NCI-H1092 treated with DMSO at 0.1 percent for 48 hours (cell line): ENCODE measurements around the gene GNAL.
"Not testable (repeated sequence)": the region's sequence is repeated elsewhere in the genome, so short reads cannot be mapped to it uniquely, and the experiment has no call there.

Experiments used
- DNase-seq: peaks from one replicate; lab custom pipeline; 2025; lab: John Stamatoyannopoulos, UW

The GNAL gene

DNA sequence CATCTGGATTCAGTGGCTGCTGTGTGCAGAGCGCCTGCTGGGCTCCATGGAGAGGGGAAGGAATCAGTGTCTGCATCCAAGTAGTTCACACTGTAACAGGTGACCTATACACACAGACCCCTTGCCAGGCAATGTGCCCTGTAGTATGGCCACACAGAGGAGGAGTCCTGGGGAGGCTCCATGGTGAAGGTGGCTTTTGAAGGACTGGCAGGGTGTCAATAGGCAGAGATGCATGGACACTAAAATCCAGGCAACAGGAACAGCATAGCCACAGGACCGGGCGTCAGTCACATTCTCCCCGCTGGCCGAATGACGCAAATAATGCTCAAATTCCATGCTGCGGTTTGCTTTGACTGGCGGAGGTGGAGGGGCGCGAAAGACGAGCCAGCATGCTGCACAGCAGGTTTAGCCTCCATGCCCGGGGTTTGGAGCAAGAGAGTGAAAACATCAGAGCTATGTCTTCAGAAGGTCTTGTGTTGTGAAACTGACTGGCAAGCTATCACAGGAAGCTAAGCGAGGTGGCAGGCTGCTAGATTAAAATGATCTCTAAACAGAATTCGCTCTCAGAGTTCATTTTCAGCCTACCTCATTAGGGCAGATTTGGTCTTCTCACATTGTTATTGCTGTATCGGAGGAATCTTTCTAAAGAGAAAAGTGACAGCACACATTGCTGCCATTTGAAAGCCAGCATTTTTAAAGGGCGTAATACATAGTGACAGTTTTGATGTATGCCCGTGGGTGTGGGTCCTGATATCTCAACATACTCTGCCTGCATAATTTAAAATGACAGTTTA lies 161.0 kb downstream of the GNAL start:
- DNase-seq, result peak; percentile 47

DNA sequence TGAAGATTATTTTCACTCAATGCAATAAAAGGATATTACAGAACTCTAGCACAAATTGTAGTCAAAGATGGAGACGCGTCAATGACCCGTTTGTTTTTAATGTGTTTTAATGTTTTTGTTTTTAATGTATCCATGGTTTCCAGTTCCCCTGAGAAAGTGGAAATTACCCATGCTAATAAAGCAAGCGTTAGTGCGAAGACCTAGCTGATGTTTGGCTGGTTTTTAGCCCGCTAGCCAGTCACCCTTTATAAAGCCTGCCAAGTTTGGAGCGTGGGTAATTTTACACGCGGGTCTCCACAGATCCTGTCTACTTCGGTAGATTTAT lies 161.7 kb downstream of the GNAL start:
- DNase-seq, result no peak

DNA sequence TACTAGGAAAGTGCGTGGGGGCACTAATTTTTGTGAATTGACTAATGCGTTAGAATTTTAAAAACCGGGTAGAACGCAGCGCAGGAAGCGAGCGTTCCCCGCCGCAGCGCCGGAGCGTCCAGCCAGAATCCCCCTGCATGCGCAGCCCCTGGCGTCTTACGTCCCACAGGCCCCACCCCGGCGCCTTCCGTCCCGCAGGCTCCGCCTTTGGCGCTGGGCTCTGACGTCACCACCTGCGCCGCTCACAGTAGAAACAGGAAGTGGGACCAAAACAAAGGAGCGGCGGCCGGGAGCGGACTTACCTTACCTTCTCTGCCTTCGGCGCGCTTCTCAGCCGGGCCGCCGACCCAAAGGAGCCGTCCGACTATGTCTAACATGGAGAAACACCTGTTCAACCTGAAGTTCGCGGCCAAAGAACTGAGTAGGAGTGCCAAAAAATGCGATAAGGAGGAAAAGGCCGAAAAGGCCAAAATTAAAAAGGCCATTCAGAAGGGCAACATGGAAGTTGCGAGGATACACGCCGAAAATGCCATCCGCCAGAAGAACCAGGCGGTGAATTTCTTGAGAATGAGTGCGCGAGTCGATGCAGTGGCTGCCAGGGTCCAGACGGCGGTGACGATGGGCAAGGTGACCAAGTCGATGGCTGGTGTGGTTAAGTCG lies 162.2 kb downstream of the GNAL start, which contains the start of gene CHMP1B:
TSS of gene CHMP1B (plus strand) at position 268 of the 660 bp plus-strand sequence. CDS start at position 367, 99 bp downstream.
- DNase-seq, result peak; percentile 83

DNA sequence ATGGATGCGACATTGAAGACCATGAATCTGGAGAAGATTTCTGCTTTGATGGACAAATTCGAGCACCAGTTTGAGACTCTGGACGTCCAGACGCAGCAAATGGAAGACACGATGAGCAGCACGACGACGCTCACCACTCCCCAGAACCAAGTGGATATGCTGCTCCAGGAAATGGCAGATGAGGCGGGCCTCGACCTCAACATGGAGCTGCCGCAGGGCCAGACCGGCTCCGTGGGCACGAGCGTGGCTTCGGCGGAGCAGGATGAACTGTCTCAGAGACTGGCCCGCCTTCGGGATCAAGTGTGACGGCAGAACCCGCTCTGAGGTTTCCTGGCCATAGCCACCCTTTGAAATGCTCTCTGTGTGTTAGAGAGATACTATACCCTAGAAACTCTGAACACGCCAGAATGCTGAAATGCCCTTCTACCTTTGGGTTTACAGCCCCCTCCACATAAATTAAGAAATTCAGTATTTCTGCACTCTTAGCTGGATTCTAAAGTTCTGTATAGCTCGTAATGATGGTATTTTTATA lies 162.8 kb downstream of the GNAL start:
- no peak for DNase-seq

DNA sequence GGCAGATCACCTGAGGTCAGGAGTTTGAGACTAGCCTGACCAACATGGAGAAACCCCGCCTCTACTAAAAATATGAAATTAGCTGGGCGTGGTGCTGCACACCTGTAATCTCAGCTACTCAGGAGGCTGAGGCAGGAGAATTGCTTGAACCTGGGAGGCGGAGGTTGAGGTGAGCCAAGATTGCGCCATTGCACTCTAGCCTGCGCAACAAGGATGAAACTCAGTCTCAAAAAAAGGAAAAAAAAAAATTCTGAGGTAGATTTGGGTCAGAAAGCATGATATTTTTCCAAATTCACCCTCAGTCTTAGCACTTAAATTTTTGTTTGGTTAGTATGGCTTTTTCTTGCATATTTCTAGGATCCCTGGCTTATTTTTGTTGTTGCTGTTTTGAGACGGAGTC lies 165.5 kb downstream of the GNAL start:
- not testable (repeated sequence) for DNase-seq

DNA sequence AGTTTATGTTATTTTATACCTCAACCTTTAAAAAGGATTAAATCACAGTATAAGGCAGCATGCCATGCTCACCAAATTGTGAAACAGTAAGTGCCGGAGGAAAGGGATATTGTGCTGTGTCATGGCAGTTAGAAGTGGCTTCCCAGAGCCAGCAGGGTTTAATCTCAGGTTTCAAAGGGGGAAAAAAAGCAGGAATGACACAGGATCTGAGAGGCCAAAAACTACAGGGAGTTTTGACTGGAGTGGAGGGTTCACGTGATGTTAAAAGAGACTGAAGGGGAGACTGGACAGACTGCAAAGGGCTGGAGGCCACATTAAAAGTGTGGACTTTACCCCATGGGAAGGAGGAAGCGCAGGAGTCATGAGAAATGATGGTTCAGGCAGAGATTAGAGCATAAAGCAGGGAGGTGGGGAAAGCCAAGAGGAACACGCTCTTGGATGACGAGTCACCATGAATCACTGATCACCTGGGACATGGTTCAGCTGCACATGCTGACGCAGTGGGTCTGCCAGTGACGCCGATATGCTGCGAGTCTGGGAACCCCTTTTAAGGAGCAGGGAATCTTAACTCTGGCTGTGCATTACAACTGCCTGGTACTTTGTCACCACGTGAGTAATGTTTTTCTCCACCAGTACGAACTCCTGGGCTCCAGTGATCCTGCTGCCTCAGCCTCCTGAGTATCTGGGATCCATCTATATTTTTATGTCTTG lies 168.3 kb downstream of the GNAL start:
- DNase-seq, result no peak

DNA sequence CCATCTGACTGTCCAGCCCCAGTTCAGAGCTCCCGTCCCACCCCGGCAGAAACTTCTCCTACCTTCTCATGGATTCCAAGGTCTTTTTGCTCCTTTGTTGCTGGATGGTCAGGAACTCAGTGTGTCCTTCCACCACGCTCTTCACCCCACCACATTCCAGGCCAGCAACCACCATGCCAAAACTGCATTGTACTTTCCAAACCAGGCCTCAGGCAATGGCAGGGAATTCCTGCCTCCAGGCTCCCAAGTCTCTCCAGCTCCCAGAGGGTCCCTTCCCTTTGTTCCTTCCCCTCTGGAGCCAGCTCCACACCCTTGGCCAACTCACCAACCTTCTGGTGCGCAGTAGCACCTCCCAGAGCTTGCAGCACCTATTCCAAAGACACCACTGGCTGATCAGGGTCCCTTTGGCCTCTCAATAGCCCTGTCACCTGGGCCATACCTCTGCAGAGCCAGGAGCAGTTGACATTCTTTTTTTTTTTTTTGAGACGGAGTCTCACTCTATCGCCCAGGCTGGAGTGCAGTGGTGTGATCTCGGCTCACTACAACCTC lies 170.3 kb downstream of the GNAL start:
- DNase-seq, result no peak

DNA sequence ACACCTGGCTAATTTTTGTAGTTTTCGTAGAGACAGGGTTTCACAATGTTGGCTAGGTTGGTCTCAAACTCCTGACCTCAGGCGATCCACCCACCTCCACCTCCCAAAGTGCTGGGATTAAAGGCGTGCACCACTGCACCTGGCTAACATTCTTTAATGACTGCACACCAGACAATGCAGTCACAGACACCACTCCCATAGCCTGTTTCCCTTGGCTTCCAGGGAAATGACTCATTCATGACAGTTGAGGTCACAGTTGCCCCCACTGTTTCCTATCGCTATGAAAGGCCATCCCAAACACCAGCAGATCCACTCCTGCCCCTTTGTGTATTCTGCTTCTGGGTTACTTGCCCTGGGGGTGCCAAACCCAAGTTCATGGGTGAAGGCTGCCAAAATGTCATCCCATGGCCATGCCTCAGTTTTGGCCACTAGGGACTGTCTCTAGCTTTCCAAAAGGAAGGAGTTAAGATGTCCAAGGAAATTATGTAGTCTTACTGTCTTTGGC lies 170.9 kb downstream of the GNAL start:
- DNase-seq, result no peak

DNA sequence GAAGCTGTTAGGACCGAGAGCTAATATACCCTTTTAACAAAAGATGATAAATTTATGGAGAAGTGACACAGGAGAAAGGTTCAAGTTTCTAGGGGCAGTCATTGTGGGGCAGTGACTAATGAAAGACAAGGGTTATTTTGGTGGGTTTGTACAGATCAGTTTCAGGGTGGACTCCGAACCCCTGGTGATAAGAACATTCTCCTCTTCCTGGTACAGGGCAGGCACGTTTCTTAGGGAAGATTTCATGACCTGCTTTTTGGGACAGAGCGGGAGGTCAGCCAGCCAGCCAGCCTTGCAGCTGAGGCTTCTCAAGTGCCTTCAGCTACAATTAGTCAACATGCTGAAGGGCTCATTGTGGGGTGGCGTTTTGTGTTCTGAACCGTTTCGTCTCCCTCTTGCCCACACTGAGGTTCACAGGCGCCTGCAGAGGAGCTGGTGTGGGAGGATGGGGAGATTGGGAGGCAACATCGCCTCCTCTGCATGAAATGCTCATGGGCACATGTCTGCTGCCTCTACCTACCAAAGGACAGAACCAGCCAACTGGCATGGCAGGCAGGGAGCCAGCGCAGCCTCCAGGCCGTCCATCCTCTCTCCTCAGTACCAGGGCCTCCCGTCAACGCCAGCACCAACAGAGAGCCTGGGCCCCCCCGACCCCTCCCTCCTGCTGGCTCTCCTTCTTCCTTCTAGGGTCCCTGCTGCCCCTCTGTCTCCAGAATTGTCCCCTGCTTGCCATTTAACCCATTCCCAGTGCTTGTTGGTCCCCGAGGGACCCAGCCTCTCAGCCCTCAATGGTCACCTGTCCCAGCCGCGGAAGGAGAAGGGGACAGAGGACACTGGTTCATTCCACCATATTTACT lies 171.8 kb downstream of the GNAL start:
- no peak for DNase-seq

DNA sequence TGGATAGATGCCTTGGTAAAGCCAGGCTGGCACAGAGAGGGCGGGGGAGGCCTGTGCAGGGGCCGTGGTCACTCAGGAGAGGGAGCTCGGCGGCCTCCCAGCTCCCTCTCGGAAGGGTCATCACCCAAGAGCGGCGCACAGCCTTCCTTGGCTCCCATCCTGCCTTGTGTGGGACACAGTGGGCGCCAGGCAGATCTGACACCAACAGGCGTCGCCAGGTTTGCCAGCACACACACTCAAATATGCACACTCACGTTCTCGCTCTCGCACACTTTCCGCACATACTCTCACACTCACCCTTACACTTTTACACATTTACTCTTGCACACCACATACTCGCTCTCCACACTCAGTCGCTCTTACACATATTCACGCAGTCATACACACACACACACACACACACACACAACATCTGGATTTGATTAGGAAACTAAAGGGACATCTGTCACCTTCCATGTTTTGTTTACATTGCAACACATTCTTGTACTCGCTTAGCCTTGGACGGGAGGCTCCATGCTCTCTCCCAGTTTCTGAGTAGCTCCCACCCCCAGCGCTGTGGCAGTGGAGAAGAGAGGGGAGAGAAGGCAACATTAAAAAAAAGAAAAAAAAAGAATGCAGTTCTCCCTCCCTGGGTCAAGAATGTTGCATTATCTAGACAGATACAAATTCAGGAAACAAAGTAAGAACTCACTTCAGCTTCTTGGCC lies 172.7 kb downstream of the GNAL start:
- DNase-seq, result no peak

DNA sequence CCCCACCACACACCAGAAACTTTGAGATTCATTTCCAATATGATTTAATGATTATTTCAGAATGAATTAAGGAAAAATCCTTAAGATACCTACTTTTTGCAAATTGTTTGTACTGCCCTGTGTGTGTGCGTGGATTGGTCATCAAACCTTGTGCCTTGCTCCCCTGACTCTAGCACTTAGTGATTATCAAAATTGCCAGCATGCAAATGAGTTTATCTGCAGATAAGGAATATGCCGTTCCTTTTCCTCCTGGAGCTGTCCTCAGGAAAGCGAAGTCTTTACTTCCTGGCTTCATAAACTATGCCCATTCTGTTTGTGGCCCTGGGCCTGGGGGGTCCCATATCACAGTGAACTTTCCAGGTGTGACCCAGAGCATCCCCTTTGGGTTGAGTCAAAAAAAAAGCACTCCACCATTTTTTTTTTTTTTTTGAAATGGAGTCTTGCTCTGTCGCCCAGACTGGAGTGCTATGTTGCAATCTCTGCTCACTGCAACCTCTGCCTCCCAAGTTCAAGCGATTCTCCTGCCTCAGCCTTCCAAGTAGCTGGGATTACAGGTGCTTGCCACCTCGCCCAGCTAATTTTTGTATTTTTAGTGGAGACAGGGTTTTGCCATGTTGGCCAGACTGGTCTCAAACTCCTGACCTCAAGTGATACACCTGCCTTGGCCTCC lies 173.5 kb downstream of the GNAL start:
- no peak for DNase-seq

DNA sequence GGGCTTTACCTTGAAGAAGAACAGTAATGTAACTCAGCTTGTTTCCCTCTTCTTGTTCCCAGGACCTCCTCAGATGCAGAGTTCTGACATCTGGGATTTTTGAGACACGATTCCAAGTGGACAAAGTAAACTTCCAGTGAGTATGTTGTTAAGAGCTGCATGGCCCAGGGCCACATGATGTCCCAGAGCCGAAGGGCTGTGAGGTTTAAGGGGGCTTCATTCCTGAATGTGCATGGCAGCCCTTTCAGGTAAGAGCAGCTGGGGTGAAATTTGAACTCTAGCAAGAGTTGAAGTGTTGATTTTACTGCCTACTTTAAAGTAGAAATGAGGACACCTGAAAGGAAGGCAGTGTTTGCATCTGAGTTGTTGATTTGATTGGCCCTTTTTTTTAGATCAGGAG lies 175.4 kb downstream of the GNAL start:
- DNase-seq, result no peak

DNA sequence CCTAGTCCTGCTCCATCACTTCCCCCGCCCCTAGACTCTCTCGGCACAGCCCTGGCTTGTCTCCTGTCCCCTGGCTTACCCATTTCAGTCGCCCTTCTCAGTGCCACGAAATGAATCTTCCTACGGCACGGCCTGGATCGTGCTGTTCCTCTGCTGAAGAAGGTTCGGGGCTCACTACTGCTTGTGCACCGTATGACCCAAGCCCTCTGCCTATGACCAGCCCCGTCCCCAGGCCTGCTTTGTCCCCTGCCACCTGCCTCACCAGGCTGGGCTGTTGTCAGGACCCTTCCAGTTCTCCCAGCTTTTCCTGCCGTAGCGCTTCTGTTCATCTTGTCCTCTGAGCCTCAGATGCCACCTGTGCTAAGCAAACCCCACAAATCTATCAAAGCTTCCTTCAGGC lies 176.0 kb downstream of the GNAL start:
- DNase-seq, result no peak

DNA sequence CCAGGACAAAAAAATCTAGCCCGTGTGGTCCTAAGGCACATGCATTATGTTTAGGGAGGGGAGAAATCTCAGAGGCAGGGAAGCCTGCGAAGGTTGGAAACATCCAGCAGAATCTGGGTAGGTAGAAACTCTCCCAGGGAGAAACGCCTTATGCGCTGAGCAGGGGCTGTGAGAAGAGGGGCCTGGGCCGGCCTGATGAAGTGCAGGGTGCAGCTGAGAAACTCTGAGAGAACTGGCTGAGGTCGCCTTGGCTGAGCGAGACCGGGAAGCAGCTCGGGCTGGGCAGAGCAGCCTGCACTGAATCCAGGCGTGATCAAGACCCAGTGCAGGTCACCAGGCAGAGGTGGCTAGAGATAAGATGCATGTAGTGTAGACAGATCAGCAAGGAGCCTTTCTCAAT lies 177.3 kb downstream of the GNAL start:
- no peak for DNase-seq

DNA sequence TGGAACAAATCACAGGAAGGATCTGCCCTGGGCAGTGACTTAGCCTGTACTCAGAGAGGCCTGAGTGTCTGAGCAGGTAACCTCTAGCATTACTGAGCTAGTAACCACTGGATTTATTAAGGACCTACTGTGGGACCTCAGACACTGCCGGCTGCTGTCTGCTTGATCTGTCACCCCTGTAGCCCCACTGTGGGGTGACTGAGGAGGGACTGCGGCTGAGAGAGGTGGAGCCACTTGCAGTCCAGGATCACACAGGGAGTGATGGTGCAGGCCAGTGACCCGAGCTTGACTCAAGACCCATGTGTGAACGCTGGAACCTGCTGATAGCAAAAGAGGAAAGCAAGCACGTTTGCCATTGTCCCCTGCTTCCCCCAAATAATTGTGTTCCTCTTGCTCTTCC lies 177.7 kb downstream of the GNAL start:
- no peak for DNase-seq

DNA sequence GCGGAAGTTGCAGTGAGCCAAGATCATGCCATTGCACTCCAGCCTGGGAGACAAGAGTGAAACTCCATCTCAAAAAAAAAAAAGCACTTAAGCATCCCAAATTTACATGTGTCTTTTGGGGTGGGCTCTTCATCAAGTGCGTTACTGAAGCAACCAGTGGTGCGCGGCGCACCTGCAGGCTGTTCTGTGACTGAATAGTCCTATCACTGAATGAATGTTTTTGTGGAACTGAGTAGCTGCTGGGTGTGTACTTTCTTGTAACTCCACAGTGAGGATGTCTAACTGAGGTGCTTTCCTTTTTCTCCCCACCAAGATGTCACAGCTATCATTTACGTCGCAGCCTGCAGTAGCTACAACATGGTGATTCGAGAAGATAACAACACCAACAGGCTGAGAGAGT lies 179.2 kb downstream of the GNAL start:
- no peak for DNase-seq

DNA sequence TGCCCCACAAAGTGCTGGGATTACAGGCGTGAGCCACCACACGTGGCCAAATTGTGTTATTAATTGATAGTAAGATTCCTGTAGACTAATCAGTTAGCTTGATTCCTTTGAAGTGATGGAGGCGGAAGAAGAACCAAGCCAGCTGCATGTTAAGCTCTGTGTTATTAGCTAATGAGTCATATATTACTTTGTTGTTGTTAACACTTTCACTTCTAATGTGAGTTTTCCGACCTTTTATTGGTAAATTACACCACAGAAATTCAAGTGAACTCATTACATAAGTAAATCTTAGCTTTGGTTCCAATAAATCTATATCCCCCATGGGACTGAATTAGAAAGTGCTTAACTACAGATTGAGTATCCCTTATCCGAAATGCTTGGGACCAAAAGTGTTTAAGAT lies 182.4 kb downstream of the GNAL start:
- DNase-seq, result no peak

DNA sequence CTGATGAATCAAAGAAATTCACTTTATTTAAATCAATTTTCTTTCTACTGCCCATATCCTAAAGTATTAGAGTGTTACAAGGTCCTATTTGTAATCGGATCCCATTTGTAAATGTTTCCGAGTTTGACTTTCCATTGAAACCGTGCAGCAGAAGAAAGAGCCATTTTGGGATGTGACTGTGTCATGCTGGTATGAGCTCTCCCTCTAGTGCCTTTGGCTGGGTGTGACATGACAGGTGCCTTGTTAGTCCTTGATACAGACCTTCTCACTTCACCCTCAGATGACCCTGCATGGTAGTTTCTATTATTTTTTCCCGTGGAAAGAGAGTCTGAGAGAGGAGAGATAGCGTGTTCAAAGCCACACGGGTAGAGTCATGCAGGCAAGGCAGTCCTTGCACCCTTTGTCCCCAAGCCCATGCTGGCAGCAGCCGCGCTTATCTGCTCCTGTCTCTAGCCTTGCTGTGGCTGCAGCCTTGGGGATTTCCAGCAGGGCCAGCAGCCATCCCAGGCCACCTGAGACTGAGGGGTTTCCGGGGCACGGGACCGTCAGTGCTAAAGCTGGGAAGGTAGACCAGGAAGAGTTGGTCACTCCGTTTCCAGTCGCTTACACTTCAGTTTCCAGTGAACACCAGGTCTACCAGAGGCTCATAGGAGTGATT lies 183.5 kb downstream of the GNAL start:
- peak; percentile 23 for DNase-seq

DNA sequence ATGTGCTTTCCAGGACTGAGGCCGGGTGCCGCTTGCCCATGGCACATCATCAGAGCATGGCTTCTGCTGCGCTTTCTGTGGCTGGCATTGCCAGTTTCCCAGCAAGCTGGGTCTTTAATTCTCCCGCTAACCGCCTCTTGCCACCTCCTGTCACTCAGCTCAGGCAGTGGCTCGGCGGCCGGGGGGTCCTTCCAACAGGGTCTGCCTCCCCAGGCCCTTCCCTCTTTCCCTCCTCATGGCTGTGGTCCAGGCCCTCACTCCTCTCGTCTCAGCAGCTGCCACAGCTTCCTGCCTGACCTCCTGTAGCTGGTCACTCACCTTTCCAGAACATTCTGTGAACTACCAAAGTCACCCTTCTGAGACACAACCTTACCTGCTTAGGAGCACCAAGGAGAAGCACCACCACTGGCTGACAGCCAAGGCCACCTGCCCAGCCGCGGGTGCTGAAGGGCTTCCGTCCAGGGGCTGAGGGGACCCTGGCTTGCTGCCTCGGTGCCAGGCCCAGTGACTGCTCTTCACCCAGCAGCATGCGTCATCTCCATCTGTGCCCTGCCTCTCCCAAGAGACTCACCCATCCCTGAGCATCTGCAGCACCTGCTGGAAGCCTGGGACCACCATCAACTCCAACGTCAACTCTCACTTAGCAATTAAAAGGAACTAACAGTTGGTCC lies 184.7 kb downstream of the GNAL start:
- no peak for DNase-seq
